GM23248 (cell line): ENCODE measurements around the gene RNASEL.

ENCODE experiments used
- EZH2 ChIP-seq: fragments of 200-600 bp; sonication (generic); IDR thresholded peaks from 2 replicates; pipeline ENCODE4 v1.6.1; 2018; ENCODE audit warnings: antibody characterized with exemption, mild to moderate bottlenecking; ENCODE audit not compliant: insufficient read depth, poor library complexity, severe bottlenecking
- EZH2phosphoT487 ChIP-seq: fragments of 200-600 bp; sonication (generic); IDR thresholded peaks from 2 replicates; pipeline ENCODE4 v1.6.1; 2018; ENCODE audit warnings: antibody characterized with exemption, moderate library complexity, mild to moderate bottlenecking, low read depth; ENCODE audit not compliant: insufficient read depth

DNA sequence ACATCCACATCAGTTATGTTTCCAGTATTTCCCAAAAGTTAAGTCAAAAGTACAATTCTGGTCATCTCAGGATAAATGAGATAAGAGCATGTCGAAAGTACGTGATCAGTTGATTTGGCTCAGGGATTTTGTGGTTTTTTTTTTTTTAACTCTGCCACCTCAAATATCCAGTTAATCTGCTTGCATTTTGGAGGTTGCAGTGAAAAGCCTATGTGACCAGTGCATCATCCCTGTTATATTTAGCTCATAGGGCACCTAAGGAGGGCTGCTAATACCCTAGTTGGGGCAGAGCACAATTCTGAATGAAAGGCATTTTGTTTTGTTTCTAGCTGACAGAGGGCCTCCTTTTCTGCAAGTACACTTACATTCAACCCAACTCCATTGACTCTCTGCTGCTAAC lies 46.8 kb upstream of the RNASEL start:
- TF ChIP-seq EZH2phosphoT487: no peak
- no peak for TF ChIP-seq EZH2
